ENCODE data around the gene PATE1. TPM values are rescaled to one million over a fixed set of nuclear protein-coding genes. Genes with fewer than 3 reads are reported as not detected.

Gene PATE1
- total RNA-seq, 1 experiment from 2014 or later: not detected

DNA sequence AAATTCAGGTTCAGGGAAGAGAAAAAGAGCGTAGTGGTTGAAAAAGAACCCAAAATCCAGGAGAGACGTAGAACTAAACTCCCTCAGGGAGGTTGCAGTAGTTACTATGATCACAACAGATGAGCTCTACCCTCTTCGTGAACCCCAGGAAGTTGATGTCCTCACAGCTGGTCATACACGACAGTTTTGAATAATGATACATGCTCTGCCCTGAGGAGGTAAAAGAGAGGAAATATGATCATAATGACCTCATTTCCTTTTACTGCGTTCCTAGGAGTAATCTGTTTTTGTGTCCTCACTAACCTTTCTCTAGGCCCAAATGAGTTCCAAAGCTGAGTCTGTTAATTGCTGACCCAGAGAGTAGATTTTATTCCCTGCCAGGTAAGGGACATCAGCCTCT is 31.2 kb downstream of the PATE1 start:
- H3K27ac ChIP-seq (ENCODE audit: low read length): no peak overlapping the region
- no peaks in the 10 kb centered on the region for H3K36me3 ChIP-seq (ENCODE audit: control insufficient read depth, insufficient read depth, low read length)
- TF ChIP-seq, protein P1, sequence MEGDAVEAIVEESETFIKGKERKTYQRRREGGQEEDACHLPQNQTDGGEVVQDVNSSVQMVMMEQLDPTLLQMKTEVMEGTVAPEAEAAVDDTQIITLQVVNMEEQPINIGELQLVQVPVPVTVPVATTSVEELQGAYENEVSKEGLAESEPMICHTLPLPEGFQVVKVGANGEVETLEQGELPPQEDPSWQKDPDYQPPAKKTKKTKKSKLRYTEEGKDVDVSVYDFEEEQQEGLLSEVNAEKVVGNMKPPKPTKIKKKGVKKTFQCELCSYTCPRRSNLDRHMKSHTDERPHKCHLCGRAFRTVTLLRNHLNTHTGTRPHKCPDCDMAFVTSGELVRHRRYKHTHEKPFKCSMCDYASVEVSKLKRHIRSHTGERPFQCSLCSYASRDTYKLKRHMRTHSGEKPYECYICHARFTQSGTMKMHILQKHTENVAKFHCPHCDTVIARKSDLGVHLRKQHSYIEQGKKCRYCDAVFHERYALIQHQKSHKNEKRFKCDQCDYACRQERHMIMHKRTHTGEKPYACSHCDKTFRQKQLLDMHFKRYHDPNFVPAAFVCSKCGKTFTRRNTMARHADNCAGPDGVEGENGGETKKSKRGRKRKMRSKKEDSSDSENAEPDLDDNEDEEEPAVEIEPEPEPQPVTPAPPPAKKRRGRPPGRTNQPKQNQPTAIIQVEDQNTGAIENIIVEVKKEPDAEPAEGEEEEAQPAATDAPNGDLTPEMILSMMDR (IDR thresholded peaks at IDR 0.05): no peak
- no peak for TF ChIP-seq TCF7L2 (IDR thresholded peaks at IDR 0.05; ENCODE audit: low read depth, low read length)
- no peak for TF ChIP-seq POLR2AphosphoS5 (IDR thresholded peaks at IDR 0.05; ENCODE audit: low read depth, low read length)
- TF ChIP-seq, protein P2, sequence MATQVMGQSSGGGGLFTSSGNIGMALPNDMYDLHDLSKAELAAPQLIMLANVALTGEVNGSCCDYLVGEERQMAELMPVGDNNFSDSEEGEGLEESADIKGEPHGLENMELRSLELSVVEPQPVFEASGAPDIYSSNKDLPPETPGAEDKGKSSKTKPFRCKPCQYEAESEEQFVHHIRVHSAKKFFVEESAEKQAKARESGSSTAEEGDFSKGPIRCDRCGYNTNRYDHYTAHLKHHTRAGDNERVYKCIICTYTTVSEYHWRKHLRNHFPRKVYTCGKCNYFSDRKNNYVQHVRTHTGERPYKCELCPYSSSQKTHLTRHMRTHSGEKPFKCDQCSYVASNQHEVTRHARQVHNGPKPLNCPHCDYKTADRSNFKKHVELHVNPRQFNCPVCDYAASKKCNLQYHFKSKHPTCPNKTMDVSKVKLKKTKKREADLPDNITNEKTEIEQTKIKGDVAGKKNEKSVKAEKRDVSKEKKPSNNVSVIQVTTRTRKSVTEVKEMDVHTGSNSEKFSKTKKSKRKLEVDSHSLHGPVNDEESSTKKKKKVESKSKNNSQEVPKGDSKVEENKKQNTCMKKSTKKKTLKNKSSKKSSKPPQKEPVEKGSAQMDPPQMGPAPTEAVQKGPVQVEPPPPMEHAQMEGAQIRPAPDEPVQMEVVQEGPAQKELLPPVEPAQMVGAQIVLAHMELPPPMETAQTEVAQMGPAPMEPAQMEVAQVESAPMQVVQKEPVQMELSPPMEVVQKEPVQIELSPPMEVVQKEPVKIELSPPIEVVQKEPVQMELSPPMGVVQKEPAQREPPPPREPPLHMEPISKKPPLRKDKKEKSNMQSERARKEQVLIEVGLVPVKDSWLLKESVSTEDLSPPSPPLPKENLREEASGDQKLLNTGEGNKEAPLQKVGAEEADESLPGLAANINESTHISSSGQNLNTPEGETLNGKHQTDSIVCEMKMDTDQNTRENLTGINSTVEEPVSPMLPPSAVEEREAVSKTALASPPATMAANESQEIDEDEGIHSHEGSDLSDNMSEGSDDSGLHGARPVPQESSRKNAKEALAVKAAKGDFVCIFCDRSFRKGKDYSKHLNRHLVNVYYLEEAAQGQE (IDR thresholded peaks at IDR 0.05; ENCODE audit: insufficient read depth in 1 of 2, low read depth in 2 of 2, low read length in 1 of 2): no peak
- no peak for TF ChIP-seq SIN3A (IDR thresholded peaks at IDR 0.05; ENCODE audit: borderline replicate concordance, insufficient read depth, low read depth, low read length)
- ChIA-PET POLR2A (no interaction called here), CTCF (no interaction called here)
- no peaks in the 10 kb centered on the region for H3K27me3 ChIP-seq (ENCODE audit: control insufficient read depth, insufficient read depth, low read length)
- intact Hi-C loops (cut with micrococcal nuclease; ENCODE audit: unreplicated experiment): no loop called here
- no peak for ATAC-seq
- no peak overlapping the region for H3K4me3 ChIP-seq (ENCODE audit: low read depth in 2 of 2, low read length in 2 of 2)
- no peaks in the 10 kb centered on the region for H3K9me3 ChIP-seq (ENCODE audit: control insufficient read depth, insufficient read depth, low read depth, low read length)
- no peak for DNase-seq (ENCODE audit: low read depth, low spot score)
- no TSS peak for BruUV-seq (replicated peaks)
- H3K4me1 ChIP-seq (ENCODE audit: control insufficient read depth, insufficient read depth, low read length): no peaks in the 10 kb centered on the region
- in situ Hi-C loops (cut with HindIII; ENCODE audit: low pct_unique_long_range_greater_than_20kb, low sequenced_read_pairs): no loop called here

DNA sequence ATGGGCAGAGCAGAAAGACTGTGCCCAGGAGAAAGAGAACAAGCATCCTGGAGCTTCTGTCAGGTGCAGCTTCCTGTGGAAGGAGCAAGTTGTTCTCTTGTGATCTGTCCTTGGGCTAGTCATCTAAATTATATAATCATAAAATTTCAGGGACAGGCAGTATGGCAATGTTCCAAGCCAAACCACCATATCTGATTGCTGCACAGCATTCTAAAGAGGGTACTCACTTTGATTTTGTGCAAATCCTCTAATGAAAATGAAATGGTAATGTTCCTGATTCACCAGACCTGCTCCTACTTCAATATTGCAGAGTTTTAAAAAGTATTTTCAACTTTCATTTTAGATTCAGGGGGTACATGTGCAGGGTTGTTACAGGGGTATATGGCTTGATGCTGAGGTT is 32.6 kb downstream of the PATE1 start, which contains the start of gene PATE2:
Gene PATE2, minus strand, starts transcription at position 101 of the 400 bp plus-strand sequence. Its CDS starts 55 bp downstream, at position 46.
- H3K4me3 ChIP-seq (ENCODE audit: low read depth in 2 of 2, low read length in 2 of 2): no peak within 1 kb of the TSS
- H3K27ac ChIP-seq (ENCODE audit: low read length): no peak within 1 kb of the TSS
- in situ Hi-C loops (cut with HindIII; ENCODE audit: low pct_unique_long_range_greater_than_20kb, low sequenced_read_pairs): no loop called here
- H3K9me3 ChIP-seq (ENCODE audit: control insufficient read depth, insufficient read depth, low read depth, low read length): no peaks in the 10 kb centered on the region
- no peaks in the 10 kb centered on the region for H3K27me3 ChIP-seq (ENCODE audit: control insufficient read depth, insufficient read depth, low read length)
- CTCF ChIA-PET: no interaction called here
- ATAC-seq (no peak), DNase-seq (ENCODE audit: low read depth, low spot score) (no peak)
- TF ChIP-seq, protein P1 (IDR thresholded peaks at IDR 0.05): no peak
- TF ChIP-seq TCF7L2 (IDR thresholded peaks at IDR 0.05; ENCODE audit: low read depth, low read length): no peak
- intact Hi-C loops (cut with micrococcal nuclease; ENCODE audit: unreplicated experiment): no loop called here
- POLR2A ChIA-PET: no interaction called here
- no peaks in the 10 kb centered on the region for H3K36me3 ChIP-seq (ENCODE audit: control insufficient read depth, insufficient read depth, low read length)
- BruUV-seq (replicated peaks): no TSS peak
- no peaks in the 10 kb centered on the region for H3K4me1 ChIP-seq (ENCODE audit: control insufficient read depth, insufficient read depth, low read length)
